GM12865 (cell line): Measurements from ENCODE around the gene CDHR3.
"Not testable (repeated sequence)": the region's sequence is repeated elsewhere in the genome, so short reads cannot be mapped to it uniquely, and the experiment has no call there.

Experiments used
- DNase-seq: peaks from one replicate; pipeline ENCODE4 v3.0.0; 2010; ENCODE audit warnings: low read depth
- H3K4me3 ChIP-seq: 2 replicates; pipeline ENCODE4 v1.5.1; 2011; ENCODE audit warnings: mild to moderate bottlenecking, low read depth, low read length, control low read depth
- CTCF ChIP-seq: IDR thresholded peaks from 2 replicates; pipeline ENCODE4 v1.5.1; 2011; ENCODE audit warnings: low read length, control low read depth, low read depth, inconsistent platforms; ENCODE audit not compliant: insufficient read depth; ENCODE audit errors: missing control alignments

Gene CDHR3

GRCh38 chr7:105978035-105978434 is 15.0 kb downstream of the CDHR3 start:
- no peak overlapping the region for H3K4me3 ChIP-seq
- DNase-seq = no peak
- TF ChIP-seq CTCF = no peak

GRCh38 chr7:105978974-105979373 is 15.9 kb downstream of the CDHR3 start:
- H3K4me3 ChIP-seq = no peak overlapping the region
- no peak for TF ChIP-seq CTCF
- no peak for DNase-seq

GRCh38 chr7:105979405-105979804 is 16.3 kb downstream of the CDHR3 start:
- DNase-seq = no peak
- TF ChIP-seq CTCF = no peak
- H3K4me3 ChIP-seq = no peak overlapping the region

DNA sequence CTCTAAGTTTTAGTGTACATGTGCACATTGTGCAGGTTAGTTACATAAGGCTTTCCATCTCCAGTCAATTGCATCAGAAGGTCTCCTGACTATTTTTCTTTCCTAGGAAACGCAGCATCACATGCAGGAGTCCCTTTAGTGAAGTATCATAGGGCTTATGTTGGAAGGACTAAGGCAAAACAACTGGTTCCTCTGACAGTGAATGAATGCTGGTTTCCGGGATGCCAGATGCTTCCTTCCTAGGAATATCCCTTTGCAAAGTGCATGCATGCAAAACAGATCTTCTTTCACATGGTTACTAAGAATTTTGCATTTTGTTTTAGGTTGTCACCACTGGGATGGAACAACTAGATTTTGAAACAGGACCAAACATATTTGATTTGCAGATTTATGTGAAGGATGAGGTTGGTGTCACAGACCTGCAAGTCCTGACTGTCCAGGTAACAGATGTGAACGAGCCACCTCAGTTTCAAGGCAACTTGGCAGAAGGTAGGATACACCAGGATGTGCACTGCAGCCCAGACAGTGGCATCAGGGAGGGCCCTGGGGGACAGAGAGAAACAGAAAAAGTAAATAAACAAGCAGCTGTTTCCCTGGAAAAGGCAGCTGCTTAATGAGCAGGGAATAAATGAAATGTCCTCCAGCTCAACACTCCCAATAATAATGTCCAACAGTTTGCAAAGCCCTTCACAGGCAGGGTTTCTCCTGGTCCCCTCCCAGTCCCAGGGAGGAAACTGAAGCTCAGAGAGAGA is 17.8 kb downstream of the CDHR3 start:
- no peak for TF ChIP-seq CTCF
- no peak overlapping the region for H3K4me3 ChIP-seq
- DNase-seq = no peak

GRCh38 chr7:105982388-105982787 is 19.3 kb downstream of the CDHR3 start:
- DNase-seq = no peak
- no peak overlapping the region for H3K4me3 ChIP-seq
- no peak for TF ChIP-seq CTCF

- DNase-seq, H3K4me3 ChIP-seq: not testable (repeated sequence)
Observed at GRCh38 chr7:105984808-105985207, 21.7 kb downstream of the CDHR3 start.

DNA sequence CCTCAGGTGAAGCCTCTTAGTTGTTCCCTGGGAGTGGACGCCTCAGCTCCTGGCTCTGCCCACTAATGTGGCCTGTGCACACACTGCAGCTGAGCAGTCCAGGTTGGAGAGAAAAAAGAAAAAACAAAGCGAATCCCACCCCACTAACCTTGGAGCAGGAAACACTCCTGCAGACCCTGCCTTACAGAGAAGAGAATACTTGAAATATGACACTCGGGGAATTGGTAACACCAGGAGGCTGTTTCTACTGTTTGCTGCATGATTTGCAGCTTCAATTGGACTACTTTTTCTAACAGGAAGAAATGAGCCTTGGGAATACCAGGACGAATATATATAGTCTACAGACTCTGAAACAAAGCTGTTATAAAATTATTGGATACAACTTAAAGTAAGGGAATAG is 22.2 kb downstream of the CDHR3 start:
- no peak for TF ChIP-seq CTCF
- DNase-seq = no peak

More for the DNA sequence above, 22.2 kb downstream of the CDHR3 start:
- H3K4me3 ChIP-seq = no peak overlapping the region
